SKM-1 (cell line): ENCODE results near the gene MRC1.

Experiments used
- DNase-seq: peaks from one replicate; lab custom pipeline; 2025; ENCODE audit not compliant: unreplicated experiment; lab: John Stamatoyannopoulos, UW

The MRC1 gene

GRCh38 chr10:17795083-17795482, 14.1 kb upstream of the MRC1 start:
- no peak for DNase-seq

GRCh38 chr10:17795813-17796594, 13.1 kb upstream of the MRC1 start:
- no peak for DNase-seq

GRCh38 chr10:17801507-17801906, 7.6 kb upstream of the MRC1 start:
- DNase-seq = no peak

GRCh38 chr10:17802350-17802749, 6.8 kb upstream of the MRC1 start:
- no peak for DNase-seq

GRCh38 chr10:17802976-17803375, 6.2 kb upstream of the MRC1 start:
- no peak for DNase-seq

- no peak for DNase-seq
Observed at GRCh38 chr10:17805330-17805729, 3.8 kb upstream of the MRC1 start.

- DNase-seq = no peak
Observed at GRCh38 chr10:17805921-17806577, 3.1 kb upstream of the MRC1 start.

GRCh38 chr10:17811146-17811865, 2.2 kb downstream of the MRC1 start:
- no peak for DNase-seq

GRCh38 chr10:17814973-17815372, 5.8 kb downstream of the MRC1 start:
- DNase-seq = no peak

GRCh38 chr10:17816199-17816598, 7.1 kb downstream of the MRC1 start:
- DNase-seq = no peak

GRCh38 chr10:17817316-17817715, 8.2 kb downstream of the MRC1 start:
- no peak for DNase-seq

- DNase-seq = no peak
Observed at GRCh38 chr10:17817790-17818189, 8.6 kb downstream of the MRC1 start.

- no peak for DNase-seq
Observed at GRCh38 chr10:17819836-17820235, 10.7 kb downstream of the MRC1 start.

GRCh38 chr10:17820943-17821342, 11.8 kb downstream of the MRC1 start:
- no peak for DNase-seq

GRCh38 chr10:17821893-17822292, 12.7 kb downstream of the MRC1 start:
- no peak for DNase-seq

GRCh38 chr10:17831341-17831740, 22.2 kb downstream of the MRC1 start:
- DNase-seq = no peak

GRCh38 chr10:17831896-17832295, 22.7 kb downstream of the MRC1 start:
- no peak for DNase-seq

GRCh38 chr10:17833656-17834055, 24.5 kb downstream of the MRC1 start:
- no peak for DNase-seq

GRCh38 chr10:17835688-17836087, 26.5 kb downstream of the MRC1 start:
- DNase-seq = no peak

- no peak for DNase-seq
Observed at GRCh38 chr10:17836942-17837341, 27.8 kb downstream of the MRC1 start.

- no peak for DNase-seq
Observed at GRCh38 chr10:17838080-17838648, 29.0 kb downstream of the MRC1 start.

- DNase-seq = no peak
Observed at GRCh38 chr10:17841050-17841449, 31.9 kb downstream of the MRC1 start.
